Measurements from ENCODE around the gene DOLPP1.

DNA sequence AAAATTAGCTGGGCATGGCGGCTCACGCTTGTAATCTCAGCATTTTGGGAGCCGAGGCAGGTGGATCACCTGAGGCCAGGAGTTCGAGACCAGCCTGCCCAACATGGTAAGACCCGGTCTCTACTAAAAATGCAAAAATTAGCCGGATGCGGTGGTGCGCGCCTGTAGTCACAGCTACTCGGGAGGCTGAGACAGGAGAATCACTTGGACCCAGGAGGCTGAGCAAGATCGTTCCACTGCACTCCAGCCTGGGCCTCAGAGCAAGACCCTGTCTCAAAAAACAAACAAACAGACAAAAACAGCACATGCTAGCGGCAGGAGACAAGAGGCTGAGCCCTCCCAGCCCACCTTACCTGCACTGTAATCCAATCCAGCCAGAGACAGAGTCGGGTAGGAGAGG, 1.1 kb upstream of the DOLPP1 start:
- no peak for TF ChIP-seq EZH2 (IDR thresholded peaks at IDR 0.05)
- no peak for TF ChIP-seq POLR2AphosphoS5 (IDR thresholded peaks at IDR 0.05; ENCODE audit: borderline replicate concordance, low read depth, low read length)
- TF ChIP-seq FOXP2 (optimal IDR thresholded peaks at IDR 0.05; ENCODE audit: control extremely low read depth, extremely low read length, insufficient read depth): no peak
